Activated CD4-positive, alpha-beta T cell treated with anti-CD3 and anti-CD28 coated beads for 36 hours (primary cell): Measurements from ENCODE around the gene UTP25. TPM values are rescaled to one million over a fixed set of nuclear protein-coding genes. Genes with fewer than 3 reads are reported as not detected.

Experiments used
- ATAC-seq: fragments of 200-7000 bp; cut with Tn5 transposase; one replicate; pipeline ENCODE4 v1.10.0; 2021; ENCODE audit warnings: mild to moderate bottlenecking, moderate library complexity
- CTCF ChIA-PET: fragments of 350-600 bp; sonication (Branson Sonifier 250); formaldehyde crosslinking; loops from one replicate; lab custom pipeline; 2021; ENCODE audit warnings: antibody characterized with exemption; lab: Charles Lee
- POLR2A ChIA-PET: fragments of 350-600 bp; sonication (Branson Sonifier 250); formaldehyde crosslinking; loops from one replicate; lab custom pipeline; 2021; ENCODE audit warnings: antibody characterized with exemption, inconsistent platforms; lab: Charles Lee
- DNase-seq: peaks from one replicate; pipeline ENCODE4 v3.0.0-alpha.2; 2020
- H3K27ac Mint-ChIP-seq: one replicate; pipeline ENCODE4 v1.8.0; 2021; ENCODE audit warnings: mixed read lengths
- H3K27me3 Mint-ChIP-seq: one replicate; pipeline ENCODE4 v1.8.0; 2021; ENCODE audit warnings: mixed read lengths
- H3K36me3 Mint-ChIP-seq: one replicate; pipeline ENCODE4 v1.8.0; 2021; ENCODE audit warnings: low read depth, mixed read lengths
- H3K4me1 Mint-ChIP-seq: one replicate; pipeline ENCODE4 v1.8.0; 2021; ENCODE audit warnings: mixed read lengths
- H3K4me3 Mint-ChIP-seq: one replicate; pipeline ENCODE4 v1.8.0; 2021; ENCODE audit warnings: mild to moderate bottlenecking, moderate library complexity, mixed read lengths
- H3K9me3 Mint-ChIP-seq: one replicate; pipeline ENCODE4 v1.8.0; 2021; ENCODE audit warnings: low read depth, mixed read lengths
- intact Hi-C, 2 experiments: fragments of 100-400 bp; cut with DNase I in 1 of 2; cut with micrococcal nuclease in 1 of 2; formaldehyde crosslinking; loops; one replicate each; pipeline versions ENCODE4 v1.14.2 to v1.15.1; 2022 to 2024; cut with DNase I, micrococcal nuclease
- total RNA-seq, 2 experiments: library from RNA; stranded (reverse); gene quantifications; one replicate each; pipeline ENCODE4 v1.2.3, GENCODE V29; 2021

UTP25 gene, protein sequence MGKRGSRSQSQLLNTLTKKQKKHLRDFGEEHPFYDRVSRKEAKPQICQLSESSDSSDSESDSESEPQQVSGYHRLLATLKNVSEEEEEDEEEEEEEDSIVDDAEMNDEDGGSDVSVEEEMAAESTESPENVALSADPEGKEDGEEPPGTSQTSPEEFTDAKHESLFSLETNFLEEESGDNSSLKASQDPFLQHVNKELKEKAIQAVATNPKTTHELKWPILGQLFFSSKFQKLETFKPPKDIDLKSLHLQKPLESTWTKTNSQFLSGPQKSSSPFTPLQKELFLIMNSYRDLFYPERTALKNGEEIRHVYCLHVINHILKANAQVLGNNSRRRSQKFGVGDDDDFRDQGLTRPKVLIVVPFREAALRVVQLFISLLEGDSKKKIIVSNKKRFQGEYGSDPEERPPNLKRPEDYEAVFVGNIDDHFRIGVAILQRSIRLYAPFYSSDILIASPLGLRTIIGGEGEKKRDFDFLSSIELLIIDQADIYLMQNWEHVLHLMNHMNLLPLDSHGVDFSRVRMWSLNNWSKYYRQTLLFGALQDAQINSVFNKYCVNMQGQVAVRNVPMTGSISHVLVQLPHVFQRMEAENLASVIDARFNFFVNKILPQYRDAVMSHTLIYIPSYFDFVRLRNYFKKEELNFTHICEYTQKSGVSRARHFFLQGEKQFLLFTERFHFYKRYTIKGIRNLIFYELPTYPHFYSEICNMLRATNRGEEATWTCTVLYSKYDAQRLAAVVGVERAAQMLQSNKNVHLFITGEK
- 10 to 100 TPM in 1 of 2 experiments, 1 to 10 TPM in 1; 9.4 to 10.4 TPM for total RNA-seq

DNA sequence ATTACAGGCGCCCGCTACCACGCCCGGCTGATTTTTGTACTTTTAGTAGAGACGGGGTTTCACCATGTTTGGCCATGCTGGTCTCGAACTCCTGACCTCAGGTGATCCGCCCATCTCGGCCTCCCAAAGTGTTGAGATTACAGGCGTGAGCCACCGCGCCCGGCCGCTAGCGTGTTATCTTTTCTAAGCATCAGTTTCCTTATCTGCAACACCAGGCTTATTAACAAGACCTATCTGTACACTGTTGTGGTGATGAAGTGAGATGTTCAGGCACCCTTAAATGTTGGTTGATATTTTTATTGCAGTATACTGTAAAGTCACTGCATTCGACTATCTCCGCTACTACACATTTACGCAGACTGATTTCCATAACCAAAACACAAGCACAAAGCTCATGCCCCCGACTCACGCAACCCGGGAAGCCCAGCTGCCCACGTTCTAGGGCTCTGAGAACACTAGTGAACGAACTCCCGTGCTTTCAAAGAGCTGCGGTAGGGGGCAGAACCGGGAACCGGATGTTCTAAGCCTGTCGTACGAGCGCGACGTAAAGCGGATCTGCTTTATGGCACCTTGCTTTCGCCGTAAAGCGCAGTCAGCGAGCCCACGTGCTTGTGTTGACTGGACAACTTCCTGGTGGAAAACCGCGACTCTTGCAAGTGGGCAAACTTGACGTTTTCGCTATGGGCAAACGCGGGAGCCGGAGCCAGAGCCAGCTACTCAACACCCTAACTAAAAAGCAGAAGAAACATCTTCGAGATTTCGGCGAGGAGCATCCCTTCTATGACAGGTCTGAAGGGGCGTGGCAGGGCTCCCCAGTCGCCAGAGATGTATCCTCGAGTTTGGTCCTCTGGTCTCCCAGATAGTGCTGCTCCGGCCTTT is at the start of gene UTP25:
TSS of gene UTP25 (plus strand) at position 589 of the 879 bp plus-strand sequence. CDS start at position 681, 92 bp downstream.
- ChIA-PET POLR2A (interaction anchor here (0.8 to 1.0 kb wide), 3 partner anchors 12 to 243 kb away, joined by 4 to 6 read pairs (median 4); partner anchors contain the start of gene C1orf74), CTCF (interaction anchor here (0.6 to 1.9 kb wide), 21 partner anchors 8 to 1875 kb away, joined by 3 to 11 read pairs (median 3); partner anchors contain the start of genes C1orf74 and TRAF3IP3)
- intact Hi-C loops: loop anchor here (1.0 to 5.0 kb wide), 9 partner anchors 43 to 1955 kb away; partner anchors contain the start of genes C1orf74 (in 1 of the 2) and TRAF3IP3 (in 1 of the 2)
- Mint-ChIP-seq H3K27ac (peak within 1 kb of the TSS; percentile 92), H3K9me3 (no peaks in the 10 kb centered on the region), H3K36me3 (peaks cover 16% of the 10 kb centered on the region), H3K4me1 (peaks cover 45% of the 10 kb centered on the region), H3K27me3 (peaks cover 4% of the 10 kb centered on the region), H3K4me3 (peak within 1 kb of the TSS; percentile 87)
- DNase-seq (peak; percentile 96), ATAC-seq (peak; percentile 86)

DNA sequence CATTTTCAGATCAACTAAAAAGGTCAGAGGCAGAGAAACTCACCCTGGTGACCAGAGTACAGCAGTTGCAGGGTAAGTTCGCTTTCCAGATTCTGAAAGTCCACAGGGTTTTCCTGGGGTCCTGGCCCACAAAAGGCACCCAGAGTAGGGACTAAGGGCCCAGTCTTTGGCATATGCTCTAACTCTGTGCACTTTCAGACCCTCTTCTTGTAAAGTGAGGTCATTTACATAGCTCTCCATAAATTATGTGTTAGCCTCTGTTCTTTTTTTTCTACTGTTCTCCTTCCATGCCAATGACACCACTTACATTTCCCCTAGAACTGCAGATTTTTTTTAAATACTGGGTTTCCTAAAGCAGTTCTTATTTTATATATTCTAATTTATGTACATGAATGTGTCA is 49.7 kb upstream of the UTP25 start:
- peaks cover 72% of the 10 kb centered on the region for H3K36me3 Mint-ChIP-seq
- no peak overlapping the region for H3K27ac Mint-ChIP-seq
- ChIA-PET CTCF (interaction anchor here (0.7 to 1.5 kb wide), 2 partner anchors 10 to 14 kb away, joined by 3 to 4 read pairs; no protein-coding TSS in a partner anchor), POLR2A (no interaction called here)
- DNase-seq (no peak), ATAC-seq (no peak)
- no peaks in the 10 kb centered on the region for H3K9me3 Mint-ChIP-seq
- H3K4me3 Mint-ChIP-seq: no peak overlapping the region
- H3K27me3 Mint-ChIP-seq: no peaks in the 10 kb centered on the region
- intact Hi-C loops: no loop called here
- H3K4me1 Mint-ChIP-seq: peaks cover 37% of the 10 kb centered on the region

DNA sequence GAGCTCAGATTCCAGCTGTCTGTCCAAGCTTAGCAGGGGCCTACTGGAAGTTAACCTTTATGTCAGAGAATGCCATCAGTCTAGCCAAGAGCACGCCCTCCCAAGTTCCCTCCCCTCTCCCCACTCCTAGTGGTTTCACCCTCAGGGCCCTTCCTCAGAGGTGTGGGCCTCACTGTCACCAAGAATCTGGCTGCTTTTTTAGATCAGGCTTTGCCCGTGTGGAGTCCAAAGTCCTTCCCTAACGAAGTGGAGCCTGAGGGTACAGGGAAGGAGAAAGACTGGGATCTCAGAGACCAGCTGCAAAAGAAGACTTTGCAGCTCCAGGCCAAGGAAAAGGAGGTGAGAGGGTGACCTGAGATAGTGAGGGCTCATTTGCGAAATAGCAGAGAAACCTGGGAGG is 47.5 kb upstream of the UTP25 start:
- ATAC-seq: no peak
- ChIA-PET CTCF (interaction anchor here (0.9 kb wide), 1 partner anchor 43 kb away, joined by 3 read pairs; no protein-coding TSS in a partner anchor), POLR2A (no interaction called here)
- intact Hi-C loops: loop anchor here in 1 of 2 experiments (10.0 kb wide), 1 partner anchor 1475 kb away; the partner anchor contains the start of gene RCOR3
- Mint-ChIP-seq H3K4me3 (no peak overlapping the region), H3K27me3 (no peaks in the 10 kb centered on the region), H3K36me3 (peaks cover 68% of the 10 kb centered on the region), H3K4me1 (peaks cover 36% of the 10 kb centered on the region), H3K9me3 (no peaks in the 10 kb centered on the region), H3K27ac (peak overlapping the region; percentile 37)
- no peak for DNase-seq

DNA sequence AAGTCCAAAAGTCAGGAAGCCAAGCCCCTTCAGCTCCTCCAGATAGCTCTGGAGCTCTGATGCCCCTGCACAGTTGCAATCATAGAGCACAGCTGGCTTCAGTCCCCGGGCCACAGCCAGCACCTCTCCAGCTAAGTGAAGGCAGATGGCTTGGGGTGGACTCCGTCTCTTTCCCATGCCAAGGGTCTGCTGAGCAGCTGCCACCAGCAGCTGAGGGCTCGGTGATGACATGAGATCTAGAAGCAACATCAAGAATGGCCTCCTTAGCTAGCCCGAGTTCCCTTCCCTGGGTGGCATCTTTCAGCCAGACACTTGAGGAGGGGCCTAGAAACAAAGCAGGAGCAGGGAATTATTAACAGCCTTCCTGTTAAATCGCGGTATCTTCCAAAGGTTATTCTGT is 44.4 kb upstream of the UTP25 start:
- Mint-ChIP-seq H3K4me3 (peak overlapping the region; percentile 89), H3K27ac (peak overlapping the region; percentile 97), H3K9me3 (no peaks in the 10 kb centered on the region), H3K36me3 (peaks cover 42% of the 10 kb centered on the region), H3K4me1 (peaks cover 32% of the 10 kb centered on the region), H3K27me3 (no peaks in the 10 kb centered on the region)
- intact Hi-C loops: loop anchor here in 1 of 2 experiments (10.0 kb wide), 1 partner anchor 1471 kb away; the partner anchor contains the start of gene RCOR3
- CTCF ChIA-PET: interaction anchor here (0.7 to 3.5 kb wide), 7 partner anchors 10 to 192 kb away, joined by 3 to 24 read pairs (median 4); partner anchors contain the start of genes TRAF3IP3 and UTP25
- ATAC-seq (no peak), DNase-seq (no peak)
- POLR2A ChIA-PET: interaction anchor here (0.6 to 2.9 kb wide), 3 partner anchors 15 to 44 kb away, joined by 5 to 16 read pairs (median 6); partner anchors contain the start of gene UTP25

DNA sequence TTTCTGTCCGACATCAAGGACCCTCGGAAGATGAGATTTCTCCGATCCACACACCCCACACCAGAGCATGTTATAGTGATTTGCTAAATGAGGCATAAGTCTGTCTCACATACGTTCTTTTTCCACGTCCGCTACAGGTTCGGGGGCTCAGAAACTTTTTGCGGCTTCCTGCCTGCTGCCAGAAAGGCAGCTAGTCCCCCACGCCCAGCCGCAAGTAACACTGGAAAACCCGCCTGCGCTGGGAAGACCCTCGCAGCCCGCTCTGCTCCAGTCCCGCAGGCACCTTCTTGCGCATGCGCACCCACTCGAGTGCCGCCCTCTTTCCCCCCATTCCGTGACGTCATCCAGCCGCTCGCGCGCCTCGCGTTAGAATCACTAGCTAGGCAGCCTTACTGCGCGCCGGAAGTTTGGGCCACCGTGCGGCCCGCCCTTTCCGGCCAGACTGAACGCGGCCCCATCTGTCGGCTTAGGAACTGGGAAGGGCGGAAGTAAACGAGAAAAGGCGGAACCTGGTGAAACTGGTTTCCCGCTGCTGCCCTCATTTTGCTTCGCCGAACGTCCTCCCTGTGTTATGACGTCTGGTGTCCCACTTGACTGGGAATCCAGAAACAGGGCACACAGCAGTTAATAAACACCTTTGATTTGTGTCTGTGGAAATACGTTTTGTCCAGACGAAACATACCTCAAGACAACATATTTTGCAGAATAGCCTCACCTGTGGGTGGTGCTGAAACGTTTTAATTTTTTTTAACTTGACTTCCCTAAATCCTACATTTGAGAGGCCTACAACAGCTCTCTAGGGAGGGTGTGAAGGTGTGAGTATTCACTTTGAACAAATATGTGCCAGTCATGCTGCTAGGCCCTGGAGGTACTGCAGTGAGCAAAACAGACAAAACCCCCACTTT is 43.3 kb upstream of the UTP25 start, which contains the start of gene C1orf74:
TSS of gene C1orf74 (minus strand) at position 295 of the 905 bp plus-strand sequence. CDS start 925 bp downstream, outside the sequence.
- ATAC-seq (peak; percentile 99), DNase-seq (peak; percentile 100)
- Mint-ChIP-seq H3K27ac (peak within 1 kb of the TSS; percentile 97), H3K36me3 (peaks cover 34% of the 10 kb centered on the region), H3K4me3 (peak within 1 kb of the TSS; percentile 89), H3K4me1 (peaks cover 30% of the 10 kb centered on the region), H3K9me3 (no peaks in the 10 kb centered on the region), H3K27me3 (no peaks in the 10 kb centered on the region)
- CTCF ChIA-PET: interaction anchor here (0.6 to 3.5 kb wide), 12 partner anchors 10 to 1631 kb away, joined by 3 to 24 read pairs (median 4); partner anchors contain the start of genes TRAF3IP3 and UTP25
- intact Hi-C loops: loop anchor here (1.0 to 10.0 kb wide), 8 partner anchors 15 to 1470 kb away; partner anchors contain the start of genes TRAF3IP3 (in 2 of the 2), IRF6 (in 1 of the 2), RCOR3 (in 1 of the 2) and UTP25 (in 1 of the 2)
- POLR2A ChIA-PET: interaction anchor here (0.6 to 2.9 kb wide), 5 partner anchors 16 to 43 kb away, joined by 3 to 16 read pairs (median 4); partner anchors contain the start of genes TRAF3IP3 and UTP25

DNA sequence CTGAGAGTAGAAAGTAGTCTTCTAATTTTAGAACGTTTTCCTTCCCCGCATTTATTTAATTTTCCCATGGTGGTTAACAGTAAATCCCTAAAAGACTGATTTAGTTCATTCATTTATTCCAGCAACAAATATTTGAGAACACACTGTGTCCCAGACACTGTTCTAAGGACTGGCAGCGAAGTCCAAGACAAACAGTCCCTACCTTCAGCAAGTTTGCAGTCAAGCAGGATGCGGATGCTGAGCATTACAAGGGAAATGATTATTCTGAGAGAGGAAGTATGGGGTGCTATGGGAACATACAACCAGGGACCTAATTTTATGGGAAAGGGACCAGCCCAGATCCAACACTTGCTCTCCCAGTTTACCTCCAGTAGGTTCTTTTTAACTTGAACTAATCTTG is 42.2 kb upstream of the UTP25 start:
- POLR2A ChIA-PET: interaction anchor here (0.6 to 2.9 kb wide), 2 partner anchors 15 to 17 kb away, joined by 3 to 16 read pairs; no protein-coding TSS in a partner anchor
- peaks cover 25% of the 10 kb centered on the region for H3K4me1 Mint-ChIP-seq

DNA sequence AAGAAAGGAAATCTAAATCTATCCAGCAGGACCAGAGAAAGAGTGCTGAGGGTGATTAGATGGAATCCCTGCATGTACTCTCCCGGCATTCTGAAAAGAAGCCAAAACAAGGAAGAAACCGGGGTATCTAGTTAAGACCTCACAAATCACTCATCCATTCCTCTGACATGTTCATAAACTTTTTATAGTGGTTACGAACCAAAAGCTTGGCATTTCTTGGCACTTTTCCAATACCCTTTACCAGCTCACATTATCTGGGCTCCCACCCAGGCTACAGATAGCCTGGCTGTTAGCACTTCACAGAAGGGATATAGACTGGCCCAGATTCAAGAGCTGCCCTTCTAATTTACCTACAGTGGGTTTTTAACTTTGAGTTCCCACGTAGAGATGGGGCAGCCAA is 41.6 kb upstream of the UTP25 start:
- CTCF ChIA-PET: interaction anchor here (1.0 to 3.5 kb wide), 5 partner anchors 9 to 37 kb away, joined by 3 to 21 read pairs (median 5); partner anchors contain the start of gene TRAF3IP3
- no peak overlapping the region for H3K27ac Mint-ChIP-seq

More for the DNA sequence above, 42.2 kb upstream of the UTP25 start:
- H3K9me3 Mint-ChIP-seq: no peaks in the 10 kb centered on the region
- intact Hi-C loops: loop anchor here in 1 of 2 experiments (10.0 kb wide), 1 partner anchor 1469 kb away; the partner anchor contains the start of gene RCOR3
- no peaks in the 10 kb centered on the region for H3K27me3 Mint-ChIP-seq
- ATAC-seq (no peak), DNase-seq (no peak)
- CTCF ChIA-PET: interaction anchor here (1.0 to 3.5 kb wide), 6 partner anchors 10 to 42 kb away, joined by 3 to 21 read pairs (median 6); partner anchors contain the start of genes TRAF3IP3 and UTP25
- H3K27ac Mint-ChIP-seq: peak overlapping the region; percentile 97
- peaks cover 26% of the 10 kb centered on the region for H3K36me3 Mint-ChIP-seq
- H3K4me3 Mint-ChIP-seq: no peak overlapping the region

DNA sequence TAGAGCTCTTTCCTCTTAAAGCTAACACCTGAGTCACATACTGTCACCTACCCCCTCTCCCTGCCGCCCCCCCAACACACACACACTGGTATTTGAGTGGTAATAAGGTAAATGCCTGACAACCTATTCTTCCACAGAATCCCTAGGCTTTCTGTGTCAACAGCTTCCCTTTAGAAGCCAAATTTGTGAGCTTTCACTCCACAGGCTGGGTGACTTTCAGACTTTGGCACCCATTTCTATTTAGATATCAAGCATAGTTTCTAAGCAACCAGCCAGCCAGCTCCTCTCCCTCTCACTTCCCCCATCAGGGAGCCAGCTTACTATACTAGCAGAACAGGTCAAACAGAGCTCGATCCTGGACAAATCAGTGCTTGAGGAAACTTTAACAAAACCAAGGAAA is 40.2 kb upstream of the UTP25 start:
- H3K36me3 Mint-ChIP-seq: peaks cover 13% of the 10 kb centered on the region
- peaks cover 22% of the 10 kb centered on the region for H3K4me1 Mint-ChIP-seq
- no peak overlapping the region for H3K27ac Mint-ChIP-seq
- H3K27me3 Mint-ChIP-seq: no peaks in the 10 kb centered on the region
- no peaks in the 10 kb centered on the region for H3K9me3 Mint-ChIP-seq
- intact Hi-C loops: loop anchor here in 1 of 2 experiments (10.0 kb wide), 1 partner anchor 1467 kb away; the partner anchor contains the start of gene RCOR3
- no peak for DNase-seq
- ATAC-seq: no peak
- ChIA-PET CTCF (interaction anchor here (1.1 to 2.1 kb wide), 7 partner anchors 13 to 39 kb away, joined by 3 to 10 read pairs (median 5); partner anchors contain the start of gene TRAF3IP3), POLR2A (no interaction called here)
- H3K4me3 Mint-ChIP-seq: no peak overlapping the region

More for the DNA sequence above, 41.6 kb upstream of the UTP25 start:
- ATAC-seq (no peak), DNase-seq (no peak)
- H3K36me3 Mint-ChIP-seq: peaks cover 25% of the 10 kb centered on the region
- no peaks in the 10 kb centered on the region for H3K27me3 Mint-ChIP-seq
- H3K4me1 Mint-ChIP-seq: peaks cover 25% of the 10 kb centered on the region
- H3K9me3 Mint-ChIP-seq: no peaks in the 10 kb centered on the region
- POLR2A ChIA-PET: interaction anchor here (0.6 kb wide), 1 partner anchor 14 kb away, joined by 3 read pairs; no protein-coding TSS in a partner anchor
- H3K4me3 Mint-ChIP-seq: no peak overlapping the region
- intact Hi-C loops: loop anchor here in 1 of 2 experiments (10.0 kb wide), 1 partner anchor 1469 kb away; the partner anchor contains the start of gene RCOR3
